Retinal pigment epithelial cell (primary cell): Measurements from ENCODE around the gene MYO7A.
A peak's percentile ranks its signal among the peaks of the same experiment; 100 is the strongest.

Source experiments
- DNase-seq: peaks from one replicate; pipeline ENCODE4 v3.0.0-alpha.2; 2010; ENCODE audit warnings: low read depth
- H3K4me3 ChIP-seq: 2 replicates; pipeline ENCODE4 v1.5.1; 2011; ENCODE audit warnings: mild to moderate bottlenecking, low read length, control low read depth, moderate library complexity
- TF ChIP-seq, protein P1 (sequence below): conservative IDR thresholded peaks from 2 replicates; pipeline ENCODE4 v1.5.1; 2011; ENCODE audit warnings: low read depth, low read length, control low read depth, inconsistent platforms

The MYO7A gene

GRCh38 chr11:77127920-77128691, at the start of gene MYO7A:
Gene MYO7A, plus strand, starts transcription at chr11:77128246. Its CDS starts 2,389 bp downstream, at chr11:77130635.
- DNase-seq, result no peak
- peak within 1 kb of the TSS; percentile 53 for H3K4me3 ChIP-seq
- TF ChIP-seq, protein P1, sequence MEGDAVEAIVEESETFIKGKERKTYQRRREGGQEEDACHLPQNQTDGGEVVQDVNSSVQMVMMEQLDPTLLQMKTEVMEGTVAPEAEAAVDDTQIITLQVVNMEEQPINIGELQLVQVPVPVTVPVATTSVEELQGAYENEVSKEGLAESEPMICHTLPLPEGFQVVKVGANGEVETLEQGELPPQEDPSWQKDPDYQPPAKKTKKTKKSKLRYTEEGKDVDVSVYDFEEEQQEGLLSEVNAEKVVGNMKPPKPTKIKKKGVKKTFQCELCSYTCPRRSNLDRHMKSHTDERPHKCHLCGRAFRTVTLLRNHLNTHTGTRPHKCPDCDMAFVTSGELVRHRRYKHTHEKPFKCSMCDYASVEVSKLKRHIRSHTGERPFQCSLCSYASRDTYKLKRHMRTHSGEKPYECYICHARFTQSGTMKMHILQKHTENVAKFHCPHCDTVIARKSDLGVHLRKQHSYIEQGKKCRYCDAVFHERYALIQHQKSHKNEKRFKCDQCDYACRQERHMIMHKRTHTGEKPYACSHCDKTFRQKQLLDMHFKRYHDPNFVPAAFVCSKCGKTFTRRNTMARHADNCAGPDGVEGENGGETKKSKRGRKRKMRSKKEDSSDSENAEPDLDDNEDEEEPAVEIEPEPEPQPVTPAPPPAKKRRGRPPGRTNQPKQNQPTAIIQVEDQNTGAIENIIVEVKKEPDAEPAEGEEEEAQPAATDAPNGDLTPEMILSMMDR, result no peak

DNA sequence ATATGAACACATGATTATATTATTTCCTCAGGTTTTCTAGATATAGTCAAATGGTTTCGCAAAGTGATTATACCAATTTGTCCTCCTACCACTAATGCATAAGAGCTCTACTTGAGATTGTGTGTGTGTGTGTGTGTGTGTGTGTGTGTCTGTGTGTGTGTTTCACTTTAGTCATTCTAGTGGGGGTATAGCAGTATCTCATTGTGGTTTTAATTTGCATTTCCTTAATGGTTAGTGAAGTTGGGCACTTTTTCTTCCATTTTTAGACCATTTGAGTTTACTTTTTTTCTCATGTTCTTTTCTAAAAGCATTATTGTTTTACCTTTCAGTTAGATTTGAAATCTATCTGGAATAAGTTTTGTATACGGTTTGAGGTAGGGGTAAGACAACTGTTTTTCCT, 48.4 kb upstream of the MYO7A start:
- DNase-seq, result no peak
- TF ChIP-seq, protein P1, result no peak
- no peak overlapping the region for H3K4me3 ChIP-seq

DNA sequence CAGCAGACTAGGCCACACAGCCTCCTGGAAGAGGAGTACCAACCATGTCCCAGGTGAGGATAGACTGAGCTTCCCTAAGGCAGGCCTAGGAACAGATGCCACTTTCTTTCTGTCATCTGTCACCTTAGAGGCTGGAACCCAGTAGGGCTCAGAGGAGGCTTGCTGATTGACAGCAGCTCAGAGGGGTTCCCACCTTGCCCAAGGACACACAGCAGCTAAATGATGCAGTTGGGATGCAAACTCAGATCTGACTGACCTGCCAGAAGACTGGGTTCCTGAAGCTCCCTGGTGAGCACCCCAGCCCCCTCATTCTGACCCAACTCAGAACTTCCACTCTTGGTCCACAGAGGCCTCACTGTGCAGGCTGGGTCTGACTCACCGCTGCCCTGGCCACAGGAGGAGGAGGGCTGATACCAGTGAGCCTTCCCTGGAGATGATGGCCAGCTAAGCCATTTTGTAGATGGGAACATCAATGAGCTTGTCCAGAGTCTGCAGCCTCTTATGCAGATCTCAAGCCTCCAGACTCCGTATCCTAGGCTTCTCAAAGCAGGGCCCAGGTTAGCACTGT, 47.3 kb upstream of the MYO7A start:
- TF ChIP-seq, protein P1, result no peak
- no peak for DNase-seq
- no peak overlapping the region for H3K4me3 ChIP-seq

GRCh38 chr11:77081381-77081851, 46.6 kb upstream of the MYO7A start:
- no peak overlapping the region for H3K4me3 ChIP-seq
- TF ChIP-seq, protein P1, result no peak
- no peak for DNase-seq

DNA sequence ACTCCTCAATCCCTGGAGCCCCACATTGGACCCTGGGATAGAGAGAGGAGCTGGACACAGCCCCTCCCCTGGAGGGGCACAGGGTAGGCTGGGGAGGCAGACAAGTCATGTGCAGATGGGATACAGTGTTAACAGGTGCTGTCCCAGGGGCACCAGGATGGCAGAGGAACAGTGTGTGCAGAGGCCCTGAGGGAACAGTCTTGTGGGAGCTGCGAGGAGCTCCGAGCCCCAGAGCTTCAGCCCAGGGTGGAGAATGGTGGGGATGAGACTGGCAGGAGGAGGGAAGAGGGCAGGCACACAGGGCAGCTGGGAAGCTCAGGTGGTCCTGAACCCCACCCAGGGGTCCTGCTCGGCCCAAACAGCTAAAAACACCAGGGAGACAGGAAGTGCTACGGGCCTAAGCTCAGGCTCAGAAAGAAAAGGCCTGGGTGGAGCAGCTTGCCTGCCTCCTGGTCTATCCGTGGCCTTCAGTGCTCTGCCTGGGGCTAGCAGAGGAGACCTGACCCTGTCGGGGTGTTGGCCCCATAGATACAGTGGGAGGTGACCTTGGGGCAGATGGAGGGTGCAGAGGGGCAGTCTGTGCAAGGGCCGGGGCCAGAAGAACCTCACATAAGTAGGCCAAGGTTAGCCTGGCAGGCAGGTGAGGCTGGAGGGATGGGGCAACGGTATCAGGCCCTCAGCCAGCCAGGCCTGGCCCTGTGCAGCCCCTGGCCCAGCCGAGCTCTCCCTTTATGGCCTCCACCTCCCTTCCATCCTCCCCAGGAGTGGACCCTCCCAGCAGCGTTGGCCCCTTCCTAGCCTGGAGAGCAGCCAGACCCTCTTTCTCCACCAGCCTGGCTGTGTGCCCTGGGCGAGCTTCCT, 45.8 kb upstream of the MYO7A start:
- no peak for DNase-seq
- TF ChIP-seq, protein P1, result no peak
- no peak overlapping the region for H3K4me3 ChIP-seq

GRCh38 chr11:77082838-77083565, 45.0 kb upstream of the MYO7A start:
- no peak for DNase-seq

More at GRCh38 chr11:77082838-77083565, 45.0 kb upstream of the MYO7A start:
- H3K4me3 ChIP-seq, result no peak overlapping the region
- TF ChIP-seq, protein P1, result no peak
